ENCODE measurements around the gene RALGAPA2.

The RALGAPA2 gene

DNA sequence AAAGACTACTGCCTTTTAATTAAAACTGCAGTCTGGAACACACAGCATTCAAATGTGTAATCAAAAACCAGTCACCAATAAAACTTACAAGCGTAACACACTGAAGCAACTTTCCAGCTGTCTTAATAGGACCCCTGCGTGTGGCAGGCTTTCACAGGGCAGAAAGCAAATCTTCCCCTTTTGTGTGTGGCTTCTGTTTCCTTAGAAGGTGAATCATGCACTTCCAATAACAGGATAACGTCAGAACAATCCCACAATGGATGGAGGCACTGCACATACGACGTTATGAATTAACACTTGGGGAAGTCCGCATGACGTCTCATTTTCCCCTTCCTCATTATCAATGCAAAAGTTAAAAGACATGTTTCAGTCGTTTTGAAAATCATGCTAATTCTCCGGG is 299.7 kb downstream of the RALGAPA2 start:
- Histone ChIP-seq H3K36me3 (ENCODE audit: low read length) (no peaks in the 10 kb centered on the region), H3K4me2 (ENCODE audit: low read depth, low read length, poor library complexity, severe bottlenecking) (no peak overlapping the region), H3K79me2 (ENCODE audit: insufficient read depth, low read length) (no peaks in the 10 kb centered on the region), H3K9me2 (replicated peaks; ENCODE audit: insufficient read depth, low read length) (no peaks in the 10 kb centered on the region), H3F3A (ENCODE audit: insufficient read depth) (no peaks in the 10 kb centered on the region), H3K4me3 (ENCODE audit: insufficient read depth, low read length, poor library complexity, severe bottlenecking) (no peak overlapping the region), H2AFZ (ENCODE audit: low read depth, low read length, severe bottlenecking) (no peak overlapping the region), H3K9ac (ENCODE audit: low read length) (no peak overlapping the region), H3K27me3 (ENCODE audit: low read length) (no peaks in the 10 kb centered on the region), H3K9me3 (ENCODE audit: insufficient read depth, low read length) (no peaks in the 10 kb centered on the region), H4K20me1 (ENCODE audit: low read depth, low read length) (no peaks in the 10 kb centered on the region), H3K27ac (ENCODE audit: low read depth, low read length) (no peak overlapping the region)
- TF ChIP-seq, protein P1, sequence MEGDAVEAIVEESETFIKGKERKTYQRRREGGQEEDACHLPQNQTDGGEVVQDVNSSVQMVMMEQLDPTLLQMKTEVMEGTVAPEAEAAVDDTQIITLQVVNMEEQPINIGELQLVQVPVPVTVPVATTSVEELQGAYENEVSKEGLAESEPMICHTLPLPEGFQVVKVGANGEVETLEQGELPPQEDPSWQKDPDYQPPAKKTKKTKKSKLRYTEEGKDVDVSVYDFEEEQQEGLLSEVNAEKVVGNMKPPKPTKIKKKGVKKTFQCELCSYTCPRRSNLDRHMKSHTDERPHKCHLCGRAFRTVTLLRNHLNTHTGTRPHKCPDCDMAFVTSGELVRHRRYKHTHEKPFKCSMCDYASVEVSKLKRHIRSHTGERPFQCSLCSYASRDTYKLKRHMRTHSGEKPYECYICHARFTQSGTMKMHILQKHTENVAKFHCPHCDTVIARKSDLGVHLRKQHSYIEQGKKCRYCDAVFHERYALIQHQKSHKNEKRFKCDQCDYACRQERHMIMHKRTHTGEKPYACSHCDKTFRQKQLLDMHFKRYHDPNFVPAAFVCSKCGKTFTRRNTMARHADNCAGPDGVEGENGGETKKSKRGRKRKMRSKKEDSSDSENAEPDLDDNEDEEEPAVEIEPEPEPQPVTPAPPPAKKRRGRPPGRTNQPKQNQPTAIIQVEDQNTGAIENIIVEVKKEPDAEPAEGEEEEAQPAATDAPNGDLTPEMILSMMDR (IDR thresholded peaks at IDR 0.05; ENCODE audit: insufficient read depth, low read length, poor library complexity, severe bottlenecking): no peak
- TF ChIP-seq EZH2phosphoT487 (conservative IDR thresholded peaks at IDR 0.05; ENCODE audit: low read length): no peak

DNA sequence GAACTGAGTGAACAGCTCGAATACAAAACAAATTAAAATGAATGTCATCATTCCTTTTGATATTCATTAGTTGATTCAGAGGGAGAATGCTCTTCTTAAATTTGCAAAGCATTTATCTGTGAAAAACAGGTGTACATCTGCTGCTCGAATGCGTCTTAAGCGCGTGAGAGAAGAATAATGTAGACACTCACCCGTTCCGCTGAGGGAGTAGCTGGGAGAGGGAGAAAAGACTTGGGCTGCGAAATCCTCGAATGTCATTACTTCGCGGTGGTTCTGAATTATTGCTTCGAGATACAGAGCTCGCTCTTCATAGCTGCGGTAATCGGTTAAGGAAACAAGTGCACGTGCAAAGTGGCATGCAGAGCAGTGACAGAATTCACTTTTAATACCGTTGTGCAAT is 300.6 kb downstream of the RALGAPA2 start:
- Histone ChIP-seq H3K79me2 (ENCODE audit: insufficient read depth, low read length) (no peaks in the 10 kb centered on the region), H2AFZ (ENCODE audit: low read depth, low read length, severe bottlenecking) (no peak overlapping the region), H3K4me3 (ENCODE audit: insufficient read depth, low read length, poor library complexity, severe bottlenecking) (no peak overlapping the region), H3K9me2 (replicated peaks; ENCODE audit: insufficient read depth, low read length) (no peaks in the 10 kb centered on the region), H4K20me1 (ENCODE audit: low read depth, low read length) (no peaks in the 10 kb centered on the region), H3K9me3 (ENCODE audit: insufficient read depth, low read length) (no peaks in the 10 kb centered on the region), H3F3A (ENCODE audit: insufficient read depth) (no peaks in the 10 kb centered on the region), H3K27me3 (ENCODE audit: low read length) (no peaks in the 10 kb centered on the region), H3K36me3 (ENCODE audit: low read length) (no peaks in the 10 kb centered on the region), H3K27ac (ENCODE audit: low read depth, low read length) (no peak overlapping the region), H3K4me2 (ENCODE audit: low read depth, low read length, poor library complexity, severe bottlenecking) (no peak overlapping the region), H3K9ac (ENCODE audit: low read length) (no peak overlapping the region)
- TF ChIP-seq, protein P1 (IDR thresholded peaks at IDR 0.05; ENCODE audit: insufficient read depth, low read length, poor library complexity, severe bottlenecking): no peak
- no peak for TF ChIP-seq EZH2phosphoT487 (conservative IDR thresholded peaks at IDR 0.05; ENCODE audit: low read length)

DNA sequence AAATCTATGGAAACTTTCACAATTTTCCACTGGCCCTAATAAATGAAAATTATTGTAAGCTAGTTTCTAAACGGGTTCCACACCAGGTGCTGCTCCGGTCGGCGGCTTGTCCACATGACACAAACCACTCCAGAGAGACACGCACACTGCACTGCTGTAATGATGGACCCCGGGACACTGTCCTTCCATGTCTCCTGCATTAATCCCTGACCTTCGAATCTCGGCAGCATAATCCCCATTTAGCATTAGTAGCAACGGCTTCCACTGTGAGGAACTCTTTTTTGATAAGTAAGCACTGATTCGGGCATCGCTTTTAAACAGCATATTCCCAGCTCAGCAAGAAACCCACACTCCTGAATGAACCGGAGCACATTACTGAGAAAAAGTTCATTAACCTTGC is 301.0 kb downstream of the RALGAPA2 start:
- Histone ChIP-seq H3K9me3 (ENCODE audit: insufficient read depth, low read length) (no peaks in the 10 kb centered on the region), H3K9me2 (replicated peaks; ENCODE audit: insufficient read depth, low read length) (no peaks in the 10 kb centered on the region), H3K4me3 (ENCODE audit: insufficient read depth, low read length, poor library complexity, severe bottlenecking) (no peak overlapping the region), H2AFZ (ENCODE audit: low read depth, low read length, severe bottlenecking) (no peak overlapping the region), H3K4me2 (ENCODE audit: low read depth, low read length, poor library complexity, severe bottlenecking) (no peak overlapping the region), H3K27me3 (ENCODE audit: low read length) (no peaks in the 10 kb centered on the region), H3K36me3 (ENCODE audit: low read length) (no peaks in the 10 kb centered on the region), H3F3A (ENCODE audit: insufficient read depth) (no peaks in the 10 kb centered on the region), H3K27ac (ENCODE audit: low read depth, low read length) (no peak overlapping the region), H3K9ac (ENCODE audit: low read length) (no peak overlapping the region), H3K79me2 (ENCODE audit: insufficient read depth, low read length) (no peaks in the 10 kb centered on the region), H4K20me1 (ENCODE audit: low read depth, low read length) (no peaks in the 10 kb centered on the region)
- TF ChIP-seq EZH2phosphoT487 (conservative IDR thresholded peaks at IDR 0.05; ENCODE audit: low read length): no peak
- TF ChIP-seq, protein P1 (IDR thresholded peaks at IDR 0.05; ENCODE audit: insufficient read depth, low read length, poor library complexity, severe bottlenecking): no peak
